BLaER1 (cell line): Measurements from ENCODE around the gene NTRK2.

Source experiments
- H3K27ac ChIP-seq: shearing (Covaris generic); formaldehyde crosslinking; 2 replicates; pipeline ENCODE4 v1.8.1; 2022
- H3K27me3 ChIP-seq: shearing (Covaris generic); formaldehyde crosslinking; 2 replicates; pipeline ENCODE4 v1.8.1; 2022
- H3K36me3 ChIP-seq: shearing (Covaris generic); formaldehyde crosslinking; 2 replicates; pipeline ENCODE4 v1.8.1; 2022
- H3K4me1 ChIP-seq: shearing (Covaris generic); formaldehyde crosslinking; 2 replicates; pipeline ENCODE4 v1.8.1; 2022
- H3K4me2 ChIP-seq: shearing (Covaris generic); formaldehyde crosslinking; 2 replicates; pipeline ENCODE4 v1.8.1; 2022
- H3K4me3 ChIP-seq: shearing (Covaris generic); formaldehyde crosslinking; 2 replicates; pipeline ENCODE4 v1.8.1; 2022
- H3K9ac ChIP-seq: shearing (Covaris generic); formaldehyde crosslinking; 2 replicates; pipeline ENCODE4 v1.8.1; 2022
- H3K9me3 ChIP-seq: shearing (Covaris generic); formaldehyde crosslinking; 2 replicates; pipeline ENCODE4 v1.8.1; 2022
- H4K20me1 ChIP-seq: shearing (Covaris generic); formaldehyde crosslinking; 2 replicates; pipeline ENCODE4 v1.8.1; 2022
- Cebpa-rat ChIP-seq: shearing (Covaris generic); IDR thresholded peaks from 2 replicates; pipeline ENCODE4 v1.8.1; 2022

NTRK2 gene

GRCh38 chr9:84681516-84682285, 12.2 kb downstream of the NTRK2 start:
- H3K4me3 ChIP-seq = no peak overlapping the region
- no peaks in the 10 kb centered on the region for H3K27me3 ChIP-seq
- TF ChIP-seq Cebpa-rat = no peak
- H3K4me2 ChIP-seq = no peak overlapping the region
- no peaks in the 10 kb centered on the region for H3K36me3 ChIP-seq
- no peaks in the 10 kb centered on the region for H3K9me3 ChIP-seq
- no peaks in the 10 kb centered on the region for H4K20me1 ChIP-seq
- no peak overlapping the region for H3K27ac ChIP-seq
- peaks cover 27% of the 10 kb centered on the region for H3K4me1 ChIP-seq
- H3K9ac ChIP-seq = no peak overlapping the region

GRCh38 chr9:84686068-84686467, 16.5 kb downstream of the NTRK2 start:
- no peak overlapping the region for H3K9ac ChIP-seq

DNA sequence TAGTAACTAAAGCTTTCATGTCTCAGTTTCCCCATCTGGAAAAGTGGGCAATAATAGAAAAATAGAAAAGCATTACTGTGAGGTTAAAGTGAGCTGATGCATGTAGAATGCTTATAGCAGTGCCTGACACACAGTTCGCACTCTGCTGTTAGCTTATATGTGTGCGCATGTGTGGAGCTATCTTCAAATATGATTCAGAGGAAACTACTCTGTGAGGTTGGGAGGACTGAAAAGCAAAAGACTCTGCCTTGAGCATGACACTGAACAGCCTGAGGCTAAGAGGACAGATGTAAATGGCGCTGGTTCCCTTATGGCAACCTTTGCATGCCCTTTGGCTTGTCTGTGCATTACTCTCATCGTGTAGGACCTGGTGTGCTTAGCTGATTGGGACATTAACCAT, 19.4 kb downstream of the NTRK2 start:
- Histone ChIP-seq H3K4me2 (no peak overlapping the region), H3K4me1 (no peaks in the 10 kb centered on the region), H3K9me3 (no peaks in the 10 kb centered on the region), H3K9ac (no peak overlapping the region), H3K4me3 (no peak overlapping the region), H3K27me3 (no peaks in the 10 kb centered on the region), H4K20me1 (no peaks in the 10 kb centered on the region), H3K27ac (no peak overlapping the region), H3K36me3 (no peaks in the 10 kb centered on the region)
- no peak for TF ChIP-seq Cebpa-rat

More at GRCh38 chr9:84686068-84686467, 16.5 kb downstream of the NTRK2 start:
- H3K4me1 ChIP-seq = no peaks in the 10 kb centered on the region
- no peak overlapping the region for H3K4me2 ChIP-seq
- H3K9me3 ChIP-seq = no peaks in the 10 kb centered on the region
- no peak for TF ChIP-seq Cebpa-rat
- H3K27ac ChIP-seq = no peak overlapping the region
- no peaks in the 10 kb centered on the region for H3K36me3 ChIP-seq
- H3K27me3 ChIP-seq = no peaks in the 10 kb centered on the region
- no peaks in the 10 kb centered on the region for H4K20me1 ChIP-seq
- no peak overlapping the region for H3K4me3 ChIP-seq

- no peaks in the 10 kb centered on the region for H3K4me1 ChIP-seq
- H3K36me3 ChIP-seq = no peaks in the 10 kb centered on the region
- H3K4me3 ChIP-seq = no peak overlapping the region
- H3K9ac ChIP-seq = no peak overlapping the region
- no peaks in the 10 kb centered on the region for H4K20me1 ChIP-seq
- no peak for TF ChIP-seq Cebpa-rat
- no peak overlapping the region for H3K4me2 ChIP-seq
- no peak overlapping the region for H3K27ac ChIP-seq
- no peaks in the 10 kb centered on the region for H3K27me3 ChIP-seq
- no peaks in the 10 kb centered on the region for H3K9me3 ChIP-seq
Measured at GRCh38 chr9:84691634-84692033, 22.1 kb downstream of the NTRK2 start.

GRCh38 chr9:84694248-84694647, 24.7 kb downstream of the NTRK2 start:
- Histone ChIP-seq H3K4me3 (no peak overlapping the region), H3K27me3 (no peaks in the 10 kb centered on the region), H3K4me1 (no peaks in the 10 kb centered on the region), H4K20me1 (no peaks in the 10 kb centered on the region), H3K4me2 (no peak overlapping the region), H3K36me3 (no peaks in the 10 kb centered on the region), H3K9me3 (no peaks in the 10 kb centered on the region), H3K9ac (no peak overlapping the region), H3K27ac (no peak overlapping the region)
- TF ChIP-seq Cebpa-rat = no peak

- no peaks in the 10 kb centered on the region for H3K36me3 ChIP-seq
- H3K9me3 ChIP-seq = no peaks in the 10 kb centered on the region
- H3K4me1 ChIP-seq = no peaks in the 10 kb centered on the region
- H3K4me2 ChIP-seq = no peak overlapping the region
- no peaks in the 10 kb centered on the region for H3K27me3 ChIP-seq
- H3K4me3 ChIP-seq = no peak overlapping the region
- TF ChIP-seq Cebpa-rat = no peak
- H4K20me1 ChIP-seq = no peaks in the 10 kb centered on the region
- no peak overlapping the region for H3K27ac ChIP-seq
- H3K9ac ChIP-seq = no peak overlapping the region
Measured at GRCh38 chr9:84697042-84697441, 27.5 kb downstream of the NTRK2 start.

DNA sequence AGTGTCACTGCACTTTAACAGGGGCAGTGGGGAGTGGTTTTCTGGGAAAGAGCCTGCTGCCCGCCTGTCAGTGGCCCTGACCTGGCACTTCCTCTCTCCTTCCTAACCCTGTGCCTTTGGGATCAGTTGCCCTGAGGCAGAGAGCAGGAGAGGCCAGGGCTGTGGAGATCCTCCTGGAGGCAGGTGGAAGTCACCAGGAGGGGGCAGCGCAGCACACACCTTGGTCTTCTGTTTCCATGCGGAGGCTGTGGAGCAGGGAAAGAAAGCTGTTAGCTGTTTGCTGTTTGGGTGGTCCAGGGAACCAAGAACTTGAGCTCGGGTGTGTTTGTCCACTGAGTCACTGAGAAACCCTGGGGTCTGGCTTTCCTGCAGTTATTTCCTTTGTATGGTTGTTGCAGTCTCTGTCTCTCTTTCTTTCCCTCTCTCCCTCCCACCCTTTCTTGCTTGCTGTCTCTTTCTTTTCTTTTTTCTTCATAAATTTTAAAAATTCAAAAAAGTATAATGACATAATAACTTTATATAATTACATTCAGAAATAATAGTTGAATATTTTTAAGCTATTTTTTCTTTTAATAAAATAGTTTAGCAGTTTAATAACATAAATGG, 28.1 kb downstream of the NTRK2 start:
- Histone ChIP-seq H3K9me3 (no peaks in the 10 kb centered on the region), H3K27me3 (no peaks in the 10 kb centered on the region), H3K36me3 (no peaks in the 10 kb centered on the region), H3K4me1 (no peaks in the 10 kb centered on the region), H3K4me2 (no peak overlapping the region), H3K4me3 (no peak overlapping the region), H4K20me1 (no peaks in the 10 kb centered on the region), H3K27ac (no peak overlapping the region), H3K9ac (no peak overlapping the region)
- TF ChIP-seq Cebpa-rat = no peak

DNA sequence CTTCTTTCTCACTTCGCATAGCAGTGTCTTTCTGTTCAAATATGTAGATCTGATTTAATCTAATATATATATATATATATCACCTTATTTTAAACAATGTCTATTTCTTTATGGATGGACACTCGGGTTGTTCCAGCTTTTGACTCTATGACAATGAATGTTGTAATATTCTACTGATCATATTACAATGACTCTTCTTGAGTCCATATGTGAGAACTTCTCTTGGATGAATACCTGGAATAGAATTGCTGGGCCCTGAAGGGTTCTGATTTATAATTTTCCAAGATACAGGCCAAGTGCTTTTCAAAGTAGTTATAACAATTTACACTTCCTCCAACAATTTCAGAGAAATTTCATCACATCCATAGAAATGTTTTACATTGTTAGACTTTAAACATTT, 28.8 kb downstream of the NTRK2 start:
- TF ChIP-seq Cebpa-rat = no peak
- no peak overlapping the region for H3K4me3 ChIP-seq
- H3K4me1 ChIP-seq = no peaks in the 10 kb centered on the region
- no peaks in the 10 kb centered on the region for H3K9me3 ChIP-seq
- no peak overlapping the region for H3K27ac ChIP-seq
- no peaks in the 10 kb centered on the region for H3K27me3 ChIP-seq
- H3K9ac ChIP-seq = no peak overlapping the region
- no peaks in the 10 kb centered on the region for H3K36me3 ChIP-seq
- H3K4me2 ChIP-seq = no peak overlapping the region
- H4K20me1 ChIP-seq = no peaks in the 10 kb centered on the region

GRCh38 chr9:84699984-84700383, 30.5 kb downstream of the NTRK2 start:
- Histone ChIP-seq H3K9ac (no peak overlapping the region), H3K9me3 (no peaks in the 10 kb centered on the region), H3K4me3 (no peak overlapping the region), H3K27ac (no peak overlapping the region), H3K27me3 (no peaks in the 10 kb centered on the region), H3K4me1 (peaks cover 6% of the 10 kb centered on the region), H3K36me3 (no peaks in the 10 kb centered on the region), H3K4me2 (no peak overlapping the region), H4K20me1 (no peaks in the 10 kb centered on the region)
- TF ChIP-seq Cebpa-rat = no peak

DNA sequence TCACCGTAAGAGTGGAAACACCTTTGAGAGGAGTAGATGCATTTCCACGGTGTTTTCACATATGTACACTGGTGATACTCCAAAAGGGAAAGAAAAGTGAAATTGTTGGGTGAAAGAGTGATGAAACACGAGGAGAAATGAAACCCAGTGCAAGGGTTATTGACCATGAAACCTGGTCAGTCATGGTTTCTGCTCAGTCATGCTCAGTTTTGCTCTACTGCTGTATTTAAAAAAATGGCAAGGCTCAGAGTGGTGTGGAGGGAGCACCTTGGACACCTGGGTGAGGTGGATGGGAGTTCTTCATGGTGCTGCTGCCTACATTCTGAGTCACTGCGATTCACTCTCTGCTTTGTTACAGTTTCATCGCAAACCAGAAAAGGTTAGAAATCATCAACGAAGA, 32.3 kb downstream of the NTRK2 start:
- Histone ChIP-seq H3K4me1 (peaks cover 10% of the 10 kb centered on the region), H3K9me3 (no peaks in the 10 kb centered on the region)

More for the DNA sequence above, 32.3 kb downstream of the NTRK2 start:
- no peaks in the 10 kb centered on the region for H3K36me3 ChIP-seq
- no peak for TF ChIP-seq Cebpa-rat
- no peak overlapping the region for H3K4me2 ChIP-seq
- H4K20me1 ChIP-seq = no peaks in the 10 kb centered on the region
- H3K9ac ChIP-seq = no peak overlapping the region
- no peaks in the 10 kb centered on the region for H3K27me3 ChIP-seq
- H3K4me3 ChIP-seq = no peak overlapping the region
- no peak overlapping the region for H3K27ac ChIP-seq
